CD4-positive, alpha-beta T cell treated with Interleukin-15 for 4 hours (primary cell): ENCODE measurements around the gene SNAP47.

Experiments
- DNase-seq: peaks from one replicate; pipeline ENCODE4 v3.0.0-alpha.2; 2020; ENCODE audit warnings: low spot score

SNAP47 gene

DNA sequence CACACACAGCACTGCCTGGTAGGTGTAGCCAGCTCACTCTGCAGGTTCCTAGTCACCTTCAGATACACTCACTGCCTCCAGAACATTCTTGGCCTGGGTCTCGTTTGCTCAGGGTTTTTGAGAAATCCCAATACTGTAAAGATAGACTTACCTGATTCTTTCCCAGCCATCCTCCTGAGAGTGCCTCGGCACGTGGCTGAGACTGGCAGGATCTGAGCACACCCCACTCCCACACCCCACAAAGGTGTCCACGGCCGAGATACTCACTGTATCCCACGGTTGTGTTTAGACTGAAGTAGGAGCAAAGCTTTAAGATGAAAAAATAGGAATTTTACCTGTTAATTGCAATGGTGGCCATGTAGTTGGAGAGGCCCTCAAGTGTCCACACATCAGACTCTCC lies 33.4 kb downstream of the SNAP47 start:
- no peak for DNase-seq

DNA sequence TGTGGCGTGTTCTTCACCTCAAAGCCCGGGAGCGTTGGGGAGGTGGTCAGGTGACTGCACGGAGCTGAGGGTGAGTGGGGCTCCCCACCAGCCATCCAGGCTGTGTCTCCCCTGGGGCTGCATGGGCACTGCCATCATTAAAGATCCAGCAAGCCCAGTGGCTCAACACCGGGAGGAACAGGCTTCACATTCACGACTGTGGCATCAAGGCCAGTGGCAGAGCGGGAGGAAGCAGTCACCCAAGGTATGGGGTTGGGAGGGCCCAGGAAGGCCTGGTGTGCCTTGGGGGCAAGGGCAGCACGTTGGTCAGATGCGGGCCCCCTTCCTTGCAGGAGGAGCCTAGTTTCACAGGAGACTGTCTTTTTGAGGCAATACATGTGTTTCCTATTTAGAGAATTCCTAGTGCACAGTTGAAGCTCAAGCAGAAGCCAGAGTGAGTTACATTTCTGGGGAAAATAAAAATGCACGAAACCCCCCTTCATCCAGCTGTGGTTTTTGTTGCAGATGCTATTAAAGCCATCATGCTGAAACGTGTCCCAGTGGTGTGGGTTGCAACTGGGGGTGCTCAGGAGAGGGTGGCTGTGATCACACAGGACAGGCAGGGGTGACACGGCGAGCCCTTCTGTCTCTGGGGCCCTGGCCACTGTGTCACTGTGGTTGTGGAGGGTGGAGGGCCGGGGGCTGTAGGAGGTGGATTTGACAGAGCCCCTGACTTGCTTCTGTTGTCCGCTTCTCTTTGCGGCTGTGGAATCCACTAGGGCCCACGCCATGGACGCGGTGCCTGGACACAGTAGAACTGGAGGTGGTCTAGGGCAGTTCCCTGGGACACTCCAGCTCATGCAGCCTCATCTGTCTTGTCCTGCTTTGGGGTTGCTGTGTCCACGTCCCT lies 34.1 kb downstream of the SNAP47 start:
- DNase-seq = no peak

DNA sequence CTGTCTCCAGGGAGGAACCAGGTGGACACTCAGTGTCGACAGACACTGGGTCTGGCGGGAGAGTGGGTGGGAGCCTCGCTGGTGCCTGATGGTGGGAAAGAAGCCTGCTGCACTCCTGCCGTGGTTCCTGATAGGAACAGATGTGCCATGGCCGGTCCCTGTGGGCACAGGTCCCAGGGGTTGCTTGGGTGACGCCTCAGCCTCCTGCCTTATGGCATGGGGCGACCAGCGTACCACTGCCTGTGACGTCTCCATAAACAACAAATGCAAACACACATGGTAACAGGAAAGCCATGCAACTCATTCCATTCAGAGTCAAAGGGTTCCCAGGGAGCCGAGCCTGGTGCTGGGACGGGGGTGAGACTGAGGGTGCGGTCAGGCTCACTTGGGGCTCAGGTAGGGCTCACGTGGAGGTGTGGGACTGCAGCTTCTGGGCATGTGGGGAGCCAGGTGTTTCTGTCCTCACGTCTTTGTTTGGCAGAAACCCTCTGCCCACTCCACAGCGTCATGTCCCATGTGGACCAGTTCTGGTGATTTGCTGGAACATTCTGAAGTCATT lies 34.8 kb downstream of the SNAP47 start:
- no peak for DNase-seq

DNA sequence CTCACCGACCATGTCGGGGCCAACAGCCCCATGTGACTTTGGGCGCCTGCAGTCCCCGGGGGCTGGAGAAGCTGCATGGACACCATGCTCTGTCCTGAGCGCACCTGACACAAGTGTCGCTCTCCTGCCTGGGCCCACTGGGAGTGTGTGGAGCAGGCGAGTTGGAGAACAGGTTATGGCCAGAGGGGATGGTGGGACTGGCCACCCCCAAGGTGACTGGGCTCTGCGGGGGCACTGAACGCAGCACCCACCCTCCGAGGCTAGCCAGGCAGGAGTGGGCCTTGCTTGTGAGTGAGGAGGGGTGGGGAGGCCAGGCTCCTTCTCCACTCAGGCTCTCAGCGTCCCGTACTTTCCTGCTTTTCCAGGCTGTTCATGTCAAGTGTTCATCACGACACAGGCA lies 35.6 kb downstream of the SNAP47 start:
- no peak for DNase-seq

DNA sequence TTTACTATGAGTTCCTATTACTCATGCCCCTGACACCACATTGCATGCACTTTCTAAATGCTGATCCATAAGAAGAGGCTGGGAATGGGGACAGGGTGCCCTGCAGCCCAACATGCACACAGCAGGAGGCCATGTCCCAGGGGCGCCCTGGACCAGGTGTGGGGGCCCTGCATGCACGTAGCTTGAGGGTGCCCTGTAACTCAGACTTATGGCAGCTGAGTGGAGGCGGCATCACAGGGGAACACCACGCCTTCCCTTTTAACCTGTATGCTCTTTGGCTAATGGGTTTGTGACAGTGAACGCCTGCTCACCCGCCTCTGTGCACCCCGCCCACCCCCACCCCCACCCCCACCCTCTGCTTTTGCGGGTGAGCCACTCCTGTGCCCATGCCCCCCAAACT lies 36.1 kb downstream of the SNAP47 start:
- DNase-seq = no peak

DNA sequence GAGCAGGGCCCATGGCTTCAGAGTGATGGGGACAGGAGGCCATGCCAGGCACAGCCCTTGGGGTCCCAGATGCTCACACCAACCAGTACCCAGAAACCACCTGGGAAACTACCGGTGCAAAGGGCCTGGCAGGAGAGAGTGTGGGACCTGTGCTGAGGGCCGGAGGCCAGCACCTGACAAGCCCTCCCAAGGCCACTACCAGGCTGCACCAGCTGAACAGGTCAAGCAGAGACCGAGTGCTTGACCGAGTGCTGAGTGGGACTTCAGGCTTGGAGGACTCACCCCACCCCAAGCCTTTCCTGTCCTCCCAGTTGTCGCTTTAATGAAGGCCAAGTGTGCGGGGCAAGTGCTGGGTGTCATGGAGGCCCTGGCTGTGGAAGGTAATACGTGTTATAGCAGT lies 36.5 kb downstream of the SNAP47 start:
- DNase-seq = no peak

DNA sequence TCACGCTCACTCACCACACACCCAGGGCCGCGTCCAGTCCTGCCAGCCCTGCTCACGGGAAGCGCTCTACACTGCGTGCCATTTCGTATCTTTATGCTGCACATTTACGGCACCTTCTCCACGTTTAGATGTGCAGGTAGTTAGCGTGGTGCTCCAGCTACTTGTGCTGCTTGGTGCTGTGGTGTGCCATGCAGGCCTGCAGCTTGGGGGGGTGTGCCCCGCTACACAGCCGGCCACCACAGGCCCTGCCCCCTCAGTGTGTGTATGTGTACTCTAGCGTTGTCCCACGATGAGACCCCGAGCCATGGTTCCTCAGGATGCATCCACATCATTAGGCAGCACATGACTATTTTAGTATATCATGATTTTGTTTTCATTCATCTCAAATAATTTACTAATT lies 38.3 kb downstream of the SNAP47 start:
- DNase-seq = no peak

DNA sequence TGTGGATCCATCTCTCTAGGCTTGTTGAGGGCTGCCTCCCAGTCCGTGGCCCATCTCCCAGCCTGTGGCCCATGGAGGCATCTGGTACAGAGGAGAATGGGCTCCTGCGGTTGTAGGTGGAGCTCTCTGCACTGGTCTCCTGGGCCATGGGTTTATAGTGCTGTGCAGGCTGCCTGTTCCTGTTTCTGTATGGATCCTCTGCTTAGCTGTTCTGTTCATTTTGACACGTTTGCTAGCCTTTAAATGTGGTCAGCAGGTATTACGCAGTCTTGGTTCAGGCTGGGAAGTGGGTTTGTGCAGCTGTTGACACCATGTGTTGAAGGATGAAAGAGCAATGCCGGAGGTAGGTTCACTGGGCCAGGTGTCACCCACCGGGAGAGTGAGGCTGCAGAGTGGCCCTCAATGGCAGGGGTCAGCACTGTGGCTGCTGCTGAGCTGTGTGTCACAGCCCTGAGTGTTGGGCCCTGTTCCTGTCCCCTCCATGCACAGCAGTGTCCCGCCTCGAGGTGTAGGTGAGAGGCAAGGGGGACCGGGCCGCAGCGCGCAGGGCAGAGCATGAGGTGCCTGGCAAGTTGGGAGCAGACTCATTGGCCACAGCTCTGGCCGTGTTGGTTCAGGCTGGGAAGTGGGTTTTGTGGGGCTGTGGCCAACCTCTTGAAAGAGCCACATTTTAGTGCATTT lies 39.0 kb downstream of the SNAP47 start:
- DNase-seq = peak; percentile 14

DNA sequence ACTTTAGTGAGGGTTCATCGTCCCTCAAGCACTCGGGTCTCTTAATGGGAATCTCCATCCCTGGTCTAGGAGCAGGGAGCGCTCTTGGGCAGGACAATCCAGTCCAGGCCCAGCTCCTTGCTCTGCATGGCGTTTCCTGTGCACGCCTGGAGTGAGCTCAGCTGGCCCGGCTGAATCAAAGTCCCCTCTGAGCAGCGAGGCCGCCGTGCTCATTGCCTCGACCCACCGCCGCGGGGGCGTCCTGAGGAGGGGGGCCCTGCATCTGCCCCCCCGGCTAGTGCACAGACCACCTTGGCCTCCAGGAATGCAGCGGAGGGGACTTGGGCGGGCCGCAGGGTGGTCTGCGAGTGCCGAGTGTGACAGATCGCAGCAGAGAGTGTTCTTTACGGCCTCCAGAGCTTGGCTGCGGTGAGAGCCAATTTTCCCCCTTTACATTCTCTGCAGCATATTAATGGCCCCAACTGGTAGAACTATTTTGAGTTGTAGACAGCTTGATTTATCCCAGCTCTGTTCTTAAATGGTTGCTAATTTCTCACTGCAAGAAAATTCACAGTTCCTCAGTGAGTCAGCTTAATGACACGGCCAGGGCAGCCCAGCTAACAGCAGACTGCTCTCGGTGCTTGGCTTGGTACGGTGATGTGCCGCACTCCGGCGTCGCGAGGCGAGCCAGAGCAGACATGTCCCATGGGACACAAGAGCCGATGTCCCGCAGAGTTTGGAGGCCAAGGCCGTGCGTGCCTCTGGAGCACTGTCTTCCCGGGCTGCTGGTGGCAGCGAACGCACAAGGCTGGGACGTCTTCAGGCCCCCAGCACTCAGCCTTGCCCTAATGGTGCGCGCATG lies 39.8 kb downstream of the SNAP47 start:
- no peak for DNase-seq

DNA sequence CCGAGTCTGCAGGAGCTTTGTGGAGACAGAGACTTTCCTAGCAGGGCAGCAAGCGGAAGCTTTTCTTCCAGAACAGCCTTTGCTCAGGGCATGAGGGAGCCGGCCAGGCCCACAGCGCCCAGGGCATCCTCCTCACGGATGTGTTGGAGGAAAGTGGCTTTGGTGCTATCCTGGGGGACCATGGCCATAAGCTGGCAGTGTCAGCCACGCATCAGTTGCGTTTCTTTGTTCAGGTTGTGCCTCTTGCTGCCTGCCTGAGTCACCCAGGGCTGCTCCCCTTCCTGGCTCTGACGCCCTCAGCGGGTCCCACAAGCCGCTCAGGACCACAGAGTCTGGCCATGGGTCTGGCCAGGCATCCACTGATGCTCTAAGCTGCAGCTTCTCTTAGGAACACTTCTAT lies 40.6 kb downstream of the SNAP47 start:
- no peak for DNase-seq

DNA sequence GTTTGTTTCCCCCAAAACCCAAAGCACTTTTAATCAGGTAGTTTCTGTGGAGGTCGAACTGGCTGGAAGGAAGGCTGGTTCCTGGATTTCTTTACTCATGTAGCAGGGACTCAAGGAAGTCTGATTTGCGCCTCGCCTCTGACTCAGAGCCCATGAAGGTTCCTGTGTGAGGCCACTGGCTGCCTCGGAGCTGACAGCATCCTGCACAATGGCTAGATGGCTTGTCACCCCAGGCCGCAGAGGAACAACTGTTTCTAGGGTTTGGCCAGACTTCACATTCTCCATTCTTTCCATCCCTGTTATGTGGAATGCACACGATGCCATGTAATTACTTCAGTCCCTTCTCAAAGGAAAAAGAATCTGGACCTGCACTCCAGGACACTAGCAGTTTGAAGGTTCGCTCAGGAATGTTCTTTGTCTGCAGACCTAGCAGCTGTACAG lies 41.1 kb downstream of the SNAP47 start:
- DNase-seq = no peak

DNA sequence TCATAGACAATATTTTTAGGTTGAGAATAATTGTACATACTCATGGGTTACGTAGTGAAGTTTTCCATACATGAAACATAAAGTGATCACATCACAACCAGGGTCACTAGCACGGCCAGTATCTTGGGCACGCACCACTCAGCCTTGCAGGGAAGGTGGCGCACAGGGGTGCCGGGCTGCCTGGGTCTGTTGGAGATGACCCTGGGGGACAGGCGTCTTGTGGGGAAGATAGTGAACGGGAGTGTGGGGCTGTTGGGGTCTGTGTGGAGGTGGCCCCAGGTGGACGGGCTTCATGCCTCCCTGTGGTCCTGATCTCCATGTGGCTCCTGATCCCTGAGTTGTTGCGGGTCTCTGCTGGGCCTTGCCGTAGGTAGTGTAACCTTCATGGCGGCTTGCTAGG lies 41.9 kb downstream of the SNAP47 start:
- no peak for DNase-seq

DNA sequence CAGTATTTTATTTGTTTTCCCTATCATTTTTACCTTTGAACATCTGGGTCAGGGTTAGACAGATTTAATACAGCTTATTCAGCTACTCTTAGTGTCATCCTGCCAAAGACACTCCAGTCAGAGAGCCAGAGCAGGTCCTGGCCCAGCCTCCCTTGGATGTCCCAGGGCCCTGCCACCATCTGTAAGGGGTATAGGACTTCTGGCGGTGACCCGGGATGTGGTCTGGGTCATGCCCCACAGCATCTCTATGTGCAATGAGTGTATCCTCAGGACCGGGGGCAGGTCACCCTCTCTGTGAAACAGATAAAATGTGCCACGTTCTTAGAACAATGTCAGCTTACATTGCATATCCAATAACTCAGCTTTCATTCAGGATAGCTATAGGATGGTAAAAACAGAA lies 42.4 kb downstream of the SNAP47 start:
- no peak for DNase-seq

DNA sequence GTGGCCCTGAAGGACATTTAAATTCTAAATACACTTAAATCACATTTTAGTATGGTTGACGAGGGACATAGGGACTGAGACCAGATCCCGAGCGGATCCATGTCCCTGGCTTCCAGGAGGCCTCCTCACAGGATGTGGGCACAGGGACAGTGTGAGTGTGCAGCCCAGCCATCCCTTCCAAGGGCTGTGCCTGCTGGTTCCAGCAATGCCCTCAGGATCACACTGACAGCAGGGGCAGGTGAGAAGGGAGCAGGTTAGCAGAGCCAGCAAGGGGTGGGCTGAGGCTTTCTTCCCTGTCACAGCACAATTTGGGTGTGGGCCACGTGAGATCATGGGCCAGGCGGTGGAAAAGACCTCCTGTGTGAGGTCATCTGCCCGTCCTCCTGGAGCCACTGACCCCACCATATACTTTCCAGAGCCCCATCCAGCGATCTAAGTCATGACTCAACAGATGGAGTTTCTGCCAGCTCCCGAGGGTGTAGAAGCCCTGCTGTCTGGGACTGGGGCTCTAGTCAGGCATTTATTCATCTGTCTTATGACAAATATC lies 43.2 kb downstream of the SNAP47 start:
- DNase-seq = no peak

DNA sequence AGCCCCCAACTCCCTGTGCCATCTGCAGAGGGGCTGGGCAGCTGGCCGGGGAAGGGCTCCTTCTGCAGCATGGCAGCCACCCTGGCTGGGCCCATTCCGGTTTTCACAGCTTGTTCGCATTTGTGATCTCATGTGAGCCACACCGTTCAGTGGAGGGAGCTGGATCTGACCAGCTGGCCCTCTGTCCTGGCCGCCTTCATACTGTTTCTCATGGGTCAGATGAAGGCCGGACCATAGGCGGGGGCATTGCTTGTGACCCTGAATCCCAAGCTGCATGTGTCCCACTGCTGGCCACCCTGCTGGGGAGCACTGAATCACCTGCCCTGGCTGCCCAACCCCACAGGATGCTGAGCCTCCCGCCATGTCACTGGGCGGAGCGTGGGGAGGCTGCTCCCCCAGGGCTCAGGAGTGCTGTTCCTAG lies 43.8 kb downstream of the SNAP47 start:
- no peak for DNase-seq

DNA sequence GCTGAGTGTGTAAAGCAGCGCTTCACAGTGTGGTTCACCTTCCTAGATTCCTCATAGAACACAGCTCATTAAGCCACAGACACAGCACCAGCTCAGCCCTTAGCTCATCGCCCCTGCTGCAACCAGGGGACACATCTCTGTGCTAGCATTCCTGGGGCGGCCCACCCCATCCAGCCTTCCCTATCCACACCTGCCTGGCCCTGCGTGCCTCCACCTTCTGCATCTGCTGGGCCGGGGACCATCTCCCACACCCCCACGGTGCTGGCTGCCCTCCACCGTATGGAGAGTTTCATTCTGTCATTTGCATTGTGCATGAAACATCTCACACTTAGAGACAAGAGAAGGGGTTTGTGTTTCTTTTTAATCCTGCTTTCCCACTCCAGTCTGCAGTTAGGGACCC lies 44.5 kb downstream of the SNAP47 start:
- no peak for DNase-seq

DNA sequence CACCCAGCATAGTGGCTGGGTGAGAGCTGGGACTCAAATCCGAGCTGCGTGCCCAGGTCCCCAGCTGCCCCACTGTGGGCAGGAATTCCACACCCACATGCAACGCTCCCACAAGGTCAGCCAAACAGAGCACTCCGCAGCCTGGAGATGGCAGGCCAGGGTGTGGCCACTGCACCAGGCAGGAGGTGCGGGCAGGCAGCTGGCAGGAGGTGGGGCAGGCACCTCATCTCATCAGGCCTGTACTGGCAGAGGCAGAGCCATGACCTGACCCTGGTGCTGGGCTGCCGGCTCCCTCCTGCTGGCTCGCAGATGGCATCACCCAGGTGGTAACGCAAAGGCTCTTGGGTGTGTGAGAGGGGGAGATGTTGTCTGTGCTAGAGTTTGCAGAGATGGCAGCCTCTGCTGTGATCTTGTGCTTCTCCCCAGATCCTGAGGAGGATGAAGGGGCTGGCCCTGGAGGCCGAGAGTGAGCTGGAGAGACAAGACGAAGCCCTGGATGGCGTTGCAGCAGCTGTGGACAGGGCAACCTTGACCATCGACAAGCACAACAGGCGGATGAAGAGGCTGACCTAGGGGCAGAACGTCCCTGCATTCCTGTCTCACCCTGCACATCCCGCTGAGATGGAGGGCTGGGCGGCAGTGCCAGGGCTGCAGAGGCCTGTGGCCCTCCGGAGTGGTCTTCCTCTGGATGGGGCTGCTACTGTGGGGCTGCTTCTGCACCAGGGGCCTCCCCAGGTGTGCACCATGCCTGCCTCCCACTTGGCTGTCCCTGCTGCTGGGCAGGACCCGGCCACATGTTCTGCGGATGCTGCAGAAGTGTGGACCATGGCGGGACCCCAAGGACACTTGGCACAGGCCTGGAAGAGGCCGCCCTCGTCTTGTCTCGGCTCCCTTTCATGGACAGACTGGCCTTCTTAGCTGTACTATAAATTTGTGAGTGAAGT lies 45.1 kb downstream of the SNAP47 start:
- DNase-seq = no peak

DNA sequence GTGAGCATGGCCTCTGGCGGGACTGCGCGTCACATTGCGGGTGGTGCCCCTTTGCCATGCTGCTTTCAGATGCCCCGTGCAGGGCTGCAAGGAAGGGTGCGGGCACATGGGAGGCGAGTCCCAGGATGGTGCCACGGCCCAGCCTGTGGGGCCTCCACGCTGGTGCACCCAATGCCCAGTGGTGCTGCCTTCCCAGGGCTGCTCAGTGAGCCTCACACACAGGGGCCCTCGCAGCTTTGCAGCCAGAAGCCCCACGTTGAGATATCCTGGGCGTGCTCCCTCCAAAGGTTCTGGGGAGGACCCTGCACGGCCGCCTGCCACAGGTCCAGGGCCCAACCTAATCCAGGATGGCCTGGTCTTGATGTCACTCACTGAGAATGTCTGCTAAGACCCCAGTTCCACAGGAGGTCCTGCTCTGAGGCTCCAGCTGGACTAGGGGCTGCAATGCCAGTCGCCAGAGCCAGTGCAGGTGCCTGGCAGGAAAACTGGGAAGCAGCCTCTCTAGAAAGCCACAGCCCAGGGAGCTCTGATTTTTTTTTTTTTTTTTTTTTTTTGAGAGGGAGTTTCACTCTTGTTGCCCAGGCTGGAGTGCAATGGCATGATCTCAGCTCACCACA lies 46.2 kb downstream of the SNAP47 start:
- DNase-seq = no peak

DNA sequence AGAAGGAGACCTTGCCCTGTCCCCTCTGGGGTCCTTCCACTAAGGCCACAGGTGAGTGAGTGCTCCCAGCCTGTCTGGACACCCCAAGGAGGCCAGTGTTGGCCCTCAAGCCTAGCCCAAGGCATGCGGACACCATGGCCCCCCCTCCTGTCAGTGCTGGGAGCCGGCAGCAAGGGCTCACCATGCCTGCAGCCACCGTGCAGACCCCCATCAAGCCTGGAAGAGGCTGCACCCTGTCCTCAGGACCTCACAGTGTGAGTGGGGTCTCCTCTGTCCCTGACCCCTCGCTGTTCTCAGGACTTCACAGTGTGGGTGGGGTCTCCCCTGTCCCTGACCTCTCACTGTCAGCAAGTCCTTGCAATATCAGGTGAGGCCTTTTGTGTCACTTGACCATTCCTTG lies 47.0 kb downstream of the SNAP47 start:
- no peak for DNase-seq

DNA sequence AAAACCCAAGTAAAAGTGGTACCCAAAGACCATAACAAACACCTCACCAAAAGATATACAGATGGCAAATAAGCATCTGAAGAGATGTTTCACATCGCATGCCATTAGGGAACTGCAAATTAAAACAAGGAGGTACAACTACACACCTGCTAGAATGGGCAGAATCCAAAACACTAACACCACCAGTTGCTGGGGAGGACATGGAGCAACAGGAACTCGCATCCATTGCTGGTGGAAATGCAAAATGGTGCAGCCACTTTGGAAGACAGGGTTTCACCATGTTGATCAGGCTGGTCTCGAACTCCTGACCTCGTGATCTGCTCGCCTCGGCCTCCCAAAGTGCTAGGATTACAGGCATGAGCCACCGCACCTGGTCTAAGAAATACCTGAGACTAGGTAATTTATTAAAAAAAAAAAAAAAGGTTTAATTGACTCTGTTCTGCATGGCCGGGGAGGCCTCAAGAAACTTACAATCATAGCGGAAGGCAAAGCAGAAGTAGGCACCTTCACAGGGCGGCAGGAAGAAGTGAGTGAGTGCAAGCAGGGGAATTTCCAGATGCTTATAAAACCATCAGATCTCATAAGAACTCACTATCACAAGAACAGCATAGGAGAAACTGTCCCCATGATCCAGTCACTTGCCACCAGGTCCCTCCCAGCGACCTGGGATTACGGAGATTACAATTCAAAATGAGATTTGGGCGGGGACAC lies 50.0 kb downstream of the SNAP47 start:
- DNase-seq = peak; percentile 4
